Epithelial cell of proximal tubule (primary cell): Measurements from ENCODE around the gene KCNJ14. TPM values are rescaled to one million over a fixed set of nuclear protein-coding genes. Genes with fewer than 3 reads are reported as not detected.

ENCODE experiments used
- DNase-seq: peaks from one replicate; pipeline ENCODE4 v3.0.0-alpha.2; 2011; ENCODE audit warnings: low read depth
- H3K4me3 ChIP-seq: 2 replicates; pipeline ENCODE4 v1.5.1; 2011; ENCODE audit warnings: low read depth, mild to moderate bottlenecking, low read length
- total RNA-seq: library from RNA; depleted of rRNA; stranded (reverse); fragments of >200 nt; gene quantifications from 2 replicates; pipeline ENCODE4 v1.2.3, GENCODE V29; 2015
- TF ChIP-seq, protein P1 (sequence below): conservative IDR thresholded peaks from 2 replicates; pipeline ENCODE4 v1.5.1; 2012; ENCODE audit warnings: low read depth, mild to moderate bottlenecking, low read length

KCNJ14 gene
- total RNA-seq, 1 donor from 2014 or later = 0.06 TPM

DNA sequence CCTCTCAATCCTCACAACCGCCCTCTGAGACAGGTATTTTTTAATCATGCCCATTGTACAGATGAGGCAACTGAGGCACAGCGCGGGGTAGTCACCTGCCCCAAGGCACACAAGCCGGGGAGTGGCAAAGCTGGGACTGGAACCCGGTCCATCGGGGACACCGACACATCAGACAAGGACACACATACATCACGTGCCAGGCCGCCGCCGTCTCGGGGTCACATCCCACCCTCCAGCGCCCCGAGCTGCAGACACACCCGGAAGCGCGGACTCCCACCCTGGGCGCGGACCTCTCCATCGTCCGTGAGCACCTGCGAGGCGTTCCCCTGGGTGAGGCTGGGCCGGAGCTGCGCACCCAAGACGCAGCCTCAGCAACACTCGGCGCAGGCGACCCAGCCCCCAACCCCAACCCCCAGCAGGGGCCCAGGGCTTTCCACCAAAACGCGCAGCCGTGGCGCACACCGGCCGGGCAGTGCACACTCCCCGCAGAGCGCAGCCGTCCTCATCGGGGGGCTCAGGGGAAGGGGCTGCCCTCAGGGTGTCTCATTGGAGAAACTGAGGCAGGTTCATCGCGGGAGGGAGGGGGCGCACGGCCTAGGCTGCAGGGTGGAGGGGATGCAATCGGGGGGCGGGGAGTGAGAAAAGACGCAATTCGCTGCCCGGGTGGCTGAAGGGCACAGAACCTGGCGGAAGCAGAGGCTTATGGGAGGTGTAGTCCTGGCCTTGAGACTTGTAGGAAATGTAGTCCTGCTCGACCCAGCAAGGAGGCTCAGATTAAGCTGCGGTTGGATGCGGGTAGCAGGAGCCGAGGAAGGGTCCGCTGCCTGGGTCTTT, 58.1 kb downstream of the KCNJ14 start:
- no peak for DNase-seq
- peak overlapping the region; percentile 71 for H3K4me3 ChIP-seq
- TF ChIP-seq, protein P1, sequence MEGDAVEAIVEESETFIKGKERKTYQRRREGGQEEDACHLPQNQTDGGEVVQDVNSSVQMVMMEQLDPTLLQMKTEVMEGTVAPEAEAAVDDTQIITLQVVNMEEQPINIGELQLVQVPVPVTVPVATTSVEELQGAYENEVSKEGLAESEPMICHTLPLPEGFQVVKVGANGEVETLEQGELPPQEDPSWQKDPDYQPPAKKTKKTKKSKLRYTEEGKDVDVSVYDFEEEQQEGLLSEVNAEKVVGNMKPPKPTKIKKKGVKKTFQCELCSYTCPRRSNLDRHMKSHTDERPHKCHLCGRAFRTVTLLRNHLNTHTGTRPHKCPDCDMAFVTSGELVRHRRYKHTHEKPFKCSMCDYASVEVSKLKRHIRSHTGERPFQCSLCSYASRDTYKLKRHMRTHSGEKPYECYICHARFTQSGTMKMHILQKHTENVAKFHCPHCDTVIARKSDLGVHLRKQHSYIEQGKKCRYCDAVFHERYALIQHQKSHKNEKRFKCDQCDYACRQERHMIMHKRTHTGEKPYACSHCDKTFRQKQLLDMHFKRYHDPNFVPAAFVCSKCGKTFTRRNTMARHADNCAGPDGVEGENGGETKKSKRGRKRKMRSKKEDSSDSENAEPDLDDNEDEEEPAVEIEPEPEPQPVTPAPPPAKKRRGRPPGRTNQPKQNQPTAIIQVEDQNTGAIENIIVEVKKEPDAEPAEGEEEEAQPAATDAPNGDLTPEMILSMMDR = no peak

DNA sequence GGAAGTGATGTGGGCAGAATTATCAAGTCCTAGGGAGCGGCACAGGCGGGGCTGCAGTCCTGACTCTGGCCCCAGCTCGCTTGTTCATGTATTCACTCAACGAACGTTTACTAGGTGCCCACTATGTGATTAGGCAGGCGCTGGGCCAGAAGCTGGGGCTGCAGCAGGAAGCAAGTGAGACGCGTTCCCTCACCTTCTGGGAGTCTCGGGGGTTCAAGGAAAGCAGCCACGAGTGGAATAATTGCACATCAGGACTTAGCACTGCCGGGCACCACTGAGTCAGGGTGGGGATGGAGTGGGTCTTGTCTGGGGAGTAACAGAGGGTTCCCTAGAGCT, 58.7 kb downstream of the KCNJ14 start:
- DNase-seq = no peak
- no peak overlapping the region for H3K4me3 ChIP-seq
- TF ChIP-seq, protein P1 = no peak

DNA sequence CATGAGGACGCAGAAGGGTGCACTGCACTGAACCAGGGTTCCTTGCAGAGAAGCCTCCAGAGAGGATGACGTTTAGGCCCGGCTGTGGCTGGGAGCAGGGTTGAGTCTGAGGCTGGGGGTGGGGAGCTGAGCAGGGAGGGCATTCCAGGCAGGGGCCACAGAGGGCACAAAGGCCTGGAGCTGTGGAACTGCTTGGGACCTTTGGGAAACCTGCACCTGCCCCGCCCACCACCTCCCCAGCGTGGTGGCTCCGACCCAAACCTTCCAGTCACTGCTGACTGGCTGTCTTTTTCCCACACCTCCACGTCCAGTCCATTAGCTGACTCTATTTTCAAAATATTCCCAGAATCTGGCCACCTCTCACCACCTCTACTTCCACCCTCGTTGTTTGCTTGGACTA, 61.2 kb downstream of the KCNJ14 start:
- no peak overlapping the region for H3K4me3 ChIP-seq
- TF ChIP-seq, protein P1 = no peak
- DNase-seq = no peak

Other genes starting within 250 kb of the KCNJ14 start
- 6.3 and 14.7 TPM in 2 replicates for gene CARD8, start 199.7 kb upstream of the KCNJ14 start, total RNA-seq
- gene ZNF114, start 185.5 kb upstream of the KCNJ14 start, total RNA-seq = 0.63 and 5.0 TPM in 2 replicates
- 23.1 and 96.8 TPM in 2 replicates for gene EMP3, start 130.0 kb upstream of the KCNJ14 start, total RNA-seq
- 3.8 and 5.4 TPM in 2 replicates for gene TMEM143, start 91.6 kb upstream of the KCNJ14 start, total RNA-seq
- not detected in 2 replicates for gene SYNGR4, start 91.2 kb upstream of the KCNJ14 start, total RNA-seq
- 144 TPM in 2 replicates for gene KDELR1, start 64.0 kb upstream of the KCNJ14 start, total RNA-seq
- gene GRIN2D, start 61.9 kb upstream of the KCNJ14 start, total RNA-seq = 0.14 and 0.98 TPM in 2 replicates
- 51.2 and 58.7 TPM in 2 replicates for gene GRWD1, start 9.6 kb upstream of the KCNJ14 start, total RNA-seq
- 43.6 and 81.6 TPM in 2 replicates for gene CYTH2, start 13.8 kb downstream of the KCNJ14 start, total RNA-seq
- gene LMTK3, start 56.3 kb downstream of the KCNJ14 start, total RNA-seq = 1.5 and 4.2 TPM in 2 replicates
- 0.29 TPM in 1 of 2 replicates, not detected in the other for gene SULT2B1, start 96.6 kb downstream of the KCNJ14 start, total RNA-seq
- gene SPACA4, start 151.2 kb downstream of the KCNJ14 start, total RNA-seq = not detected in 2 replicates
- 0.14 and 0.40 TPM in 2 replicates for gene FAM83E, start 159.5 kb downstream of the KCNJ14 start, total RNA-seq
- 2,819 and 2,927 TPM in 2 replicates for gene RPL18, start 163.6 kb downstream of the KCNJ14 start, total RNA-seq
- gene SPHK2, start 163.9 kb downstream of the KCNJ14 start, total RNA-seq = 13.0 and 14.5 TPM in 2 replicates
- 1.3 and 5.9 TPM in 2 replicates for gene DBP, start 181.8 kb downstream of the KCNJ14 start, total RNA-seq
- 0.22 and 6.6 TPM in 2 replicates for gene CA11, start 190.6 kb downstream of the KCNJ14 start, total RNA-seq
- not detected in 2 replicates for gene NTN5, start 217.4 kb downstream of the KCNJ14 start, total RNA-seq
- 0.52 and 0.58 TPM in 2 replicates for gene FUT2, start 240.4 kb downstream of the KCNJ14 start, total RNA-seq